Measurements from ENCODE around the gene PTPRQ. TPM values are rescaled to one million over a fixed set of nuclear protein-coding genes. Genes with fewer than 3 reads are reported as not detected.

PTPRQ gene
- polyA plus RNA-seq, 1 donor (not counting 4 experiments of a cell fraction or from before 2014, with no cell fraction given), result 0.01 TPM

DNA sequence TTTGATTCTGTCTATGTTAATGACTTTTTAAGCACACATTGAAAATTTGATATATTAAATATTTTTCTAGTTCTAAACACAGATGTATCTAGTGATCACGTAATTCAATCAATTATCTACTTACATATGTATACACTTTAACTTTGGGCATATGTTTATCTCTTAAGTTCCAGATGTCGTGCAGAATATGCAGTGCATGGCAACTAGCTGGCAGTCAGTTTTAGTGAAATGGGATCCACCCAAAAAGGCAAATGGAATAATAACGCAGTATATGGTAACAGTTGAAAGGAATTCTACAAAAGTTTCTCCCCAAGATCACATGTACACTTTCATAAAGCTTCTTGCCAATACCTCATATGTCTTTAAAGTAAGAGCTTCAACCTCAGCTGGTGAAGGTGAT is 105.3 kb downstream of the PTPRQ start:
- H3K9me1 ChIP-seq (ENCODE audit: control insufficient read depth, extremely low read depth, insufficient read depth, low read length), result no peaks in the 10 kb centered on the region
- dilution Hi-C loops (cut with MboI; ENCODE audit: extremely low pct_ligation_motif_present, low sequenced_read_pairs), result no loop called here
- H4K20me1 ChIP-seq (ENCODE audit: control insufficient read depth, extremely low read depth, insufficient read depth, low read length), result no peaks in the 10 kb centered on the region
- FAIRE-seq, result no peak
- H3K4me2 ChIP-seq (ENCODE audit: control insufficient read depth, extremely low read depth, insufficient read depth, low read depth, low read length), result no peak overlapping the region
- no peak for DNase-seq (ENCODE audit: low read depth, low spot score)
- no peaks in the 10 kb centered on the region for H3K79me2 ChIP-seq (ENCODE audit: control insufficient read depth, insufficient read depth, low read length)
- no peak for TF ChIP-seq EZH2 (IDR thresholded peaks at IDR 0.05; ENCODE audit: low read length)
- H3K4me1 ChIP-seq (ENCODE audit: control insufficient read depth, extremely low read depth, insufficient read depth, low read length), result peaks cover 20% of the 10 kb centered on the region
- no peaks in the 10 kb centered on the region for H3K27me3 ChIP-seq (ENCODE audit: control insufficient read depth, extremely low read depth, insufficient read depth, low read length)
- no peak overlapping the region for H2AFZ ChIP-seq (ENCODE audit: control insufficient read depth, low read length)
- no peaks in the 10 kb centered on the region for H3K9me3 ChIP-seq (ENCODE audit: control insufficient read depth, low read depth, low read length)
- H3K36me3 ChIP-seq (ENCODE audit: control insufficient read depth in 2 of 2, extremely low read depth in 1 of 2, insufficient read depth in 2 of 2, low read length in 2 of 2), result no peaks in the 10 kb centered on the region
- no peak overlapping the region for H3K27ac ChIP-seq (ENCODE audit: control insufficient read depth, insufficient read depth, low read length)
- no peak overlapping the region for H3K9ac ChIP-seq (ENCODE audit: control insufficient read depth, extremely low read depth, insufficient read depth, low read length)
- no peak overlapping the region for H3K4me3 ChIP-seq (ENCODE audit: control insufficient read depth in 2 of 3, extremely low read depth in 1 of 3, insufficient read depth in 2 of 3, low read depth in 1 of 3, low read length in 3 of 3)

DNA sequence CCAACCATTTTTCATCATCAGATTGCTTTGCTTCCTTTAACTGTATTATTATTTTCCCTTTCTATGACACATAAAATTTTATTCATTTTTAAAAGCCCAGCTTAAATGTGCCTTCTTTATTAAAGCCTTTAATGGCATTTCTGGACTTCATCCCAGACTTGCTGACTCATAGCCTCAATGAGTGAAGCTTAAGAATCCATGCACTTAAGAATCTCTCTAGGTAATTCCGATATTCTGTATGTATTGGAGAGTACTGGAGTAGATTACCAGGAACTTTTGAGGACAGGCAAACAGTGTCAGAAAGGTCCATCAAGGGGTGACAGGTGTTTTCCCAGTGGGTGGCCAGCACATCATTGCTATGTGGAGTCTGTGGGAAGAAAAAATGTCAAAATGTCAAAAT is 107.9 kb downstream of the PTPRQ start:
- no peak for TF ChIP-seq EZH2 (IDR thresholded peaks at IDR 0.05; ENCODE audit: low read length)
- TF ChIP-seq CTCF (optimal IDR thresholded peaks at IDR 0.05 in 1 of 3, IDR thresholded peaks at IDR 0.05 in 1 of 3, conservative IDR thresholded peaks at IDR 0.05 in 1 of 3; ENCODE audit: extremely low read depth in 1 of 3, insufficient read depth in 2 of 3, low read length in 3 of 3), result no peak
- no peak overlapping the region for H2AFZ ChIP-seq (ENCODE audit: control insufficient read depth, low read length)
- no peak overlapping the region for H3K27ac ChIP-seq (ENCODE audit: control insufficient read depth, insufficient read depth, low read length)
- H3K9me3 ChIP-seq (ENCODE audit: control insufficient read depth, low read depth, low read length), result no peaks in the 10 kb centered on the region
- H3K79me2 ChIP-seq (ENCODE audit: control insufficient read depth, insufficient read depth, low read length), result no peaks in the 10 kb centered on the region
- no peaks in the 10 kb centered on the region for H4K20me1 ChIP-seq (ENCODE audit: control insufficient read depth, extremely low read depth, insufficient read depth, low read length)
- peaks cover 20% of the 10 kb centered on the region for H3K4me1 ChIP-seq (ENCODE audit: control insufficient read depth, extremely low read depth, insufficient read depth, low read length)
- dilution Hi-C loops (cut with MboI; ENCODE audit: extremely low pct_ligation_motif_present, low sequenced_read_pairs), result no loop called here
- DNase-seq (ENCODE audit: low read depth, low spot score) (peak; percentile 26), FAIRE-seq (peak; percentile 70)
- no peaks in the 10 kb centered on the region for H3K36me3 ChIP-seq (ENCODE audit: control insufficient read depth in 2 of 2, extremely low read depth in 1 of 2, insufficient read depth in 2 of 2, low read length in 2 of 2)
- no peak overlapping the region for H3K9ac ChIP-seq (ENCODE audit: control insufficient read depth, extremely low read depth, insufficient read depth, low read length)
- H3K9me1 ChIP-seq (ENCODE audit: control insufficient read depth, extremely low read depth, insufficient read depth, low read length), result no peaks in the 10 kb centered on the region
- no peak overlapping the region for H3K4me2 ChIP-seq (ENCODE audit: control insufficient read depth, extremely low read depth, insufficient read depth, low read depth, low read length)
- H3K4me3 ChIP-seq (ENCODE audit: control insufficient read depth in 2 of 3, extremely low read depth in 1 of 3, insufficient read depth in 2 of 3, low read depth in 1 of 3, low read length in 3 of 3), result no peak overlapping the region
- H3K27me3 ChIP-seq (ENCODE audit: control insufficient read depth, extremely low read depth, insufficient read depth, low read length), result no peaks in the 10 kb centered on the region

GRCh38 chr12:80553316-80553715 is 109.3 kb downstream of the PTPRQ start:
- H3K4me3 ChIP-seq (ENCODE audit: control insufficient read depth in 2 of 3, extremely low read depth in 1 of 3, insufficient read depth in 2 of 3, low read depth in 1 of 3, low read length in 3 of 3), result no peak overlapping the region
- peaks cover 20% of the 10 kb centered on the region for H3K4me1 ChIP-seq (ENCODE audit: control insufficient read depth, extremely low read depth, insufficient read depth, low read length)
- FAIRE-seq, result peak; percentile 69
- H3K27ac ChIP-seq (ENCODE audit: control insufficient read depth, insufficient read depth, low read length), result no peak overlapping the region
- no peaks in the 10 kb centered on the region for H3K36me3 ChIP-seq (ENCODE audit: control insufficient read depth in 2 of 2, extremely low read depth in 1 of 2, insufficient read depth in 2 of 2, low read length in 2 of 2)
- dilution Hi-C loops (cut with MboI; ENCODE audit: extremely low pct_ligation_motif_present, low sequenced_read_pairs), result no loop called here
- no peaks in the 10 kb centered on the region for H3K27me3 ChIP-seq (ENCODE audit: control insufficient read depth, extremely low read depth, insufficient read depth, low read length)
- H3K9me1 ChIP-seq (ENCODE audit: control insufficient read depth, extremely low read depth, insufficient read depth, low read length), result no peaks in the 10 kb centered on the region
- TF ChIP-seq EZH2 (IDR thresholded peaks at IDR 0.05; ENCODE audit: low read length) (no peak), CTCF (optimal IDR thresholded peaks at IDR 0.05 in 1 of 3, IDR thresholded peaks at IDR 0.05 in 1 of 3, conservative IDR thresholded peaks at IDR 0.05 in 1 of 3; ENCODE audit: extremely low read depth in 1 of 3, insufficient read depth in 2 of 3, low read length in 3 of 3) (no peak)
- no peaks in the 10 kb centered on the region for H3K79me2 ChIP-seq (ENCODE audit: control insufficient read depth, insufficient read depth, low read length)
- DNase-seq (ENCODE audit: low read depth, low spot score), result peak; percentile 46
- no peak overlapping the region for H3K9ac ChIP-seq (ENCODE audit: control insufficient read depth, extremely low read depth, insufficient read depth, low read length)
- H2AFZ ChIP-seq (ENCODE audit: control insufficient read depth, low read length), result no peak overlapping the region
- H4K20me1 ChIP-seq (ENCODE audit: control insufficient read depth, extremely low read depth, insufficient read depth, low read length), result no peaks in the 10 kb centered on the region
- H3K4me2 ChIP-seq (ENCODE audit: control insufficient read depth, extremely low read depth, insufficient read depth, low read depth, low read length), result peak overlapping the region; percentile 24
- H3K9me3 ChIP-seq (ENCODE audit: control insufficient read depth, low read depth, low read length), result no peaks in the 10 kb centered on the region

Measured in keratinocyte (primary cell).